Measurements from ENCODE around the gene FHL1.
"Not testable (repeated sequence)": the region's sequence is repeated elsewhere in the genome, so short reads cannot be mapped to it uniquely, and the experiment has no call there.

The FHL1 gene

DNA sequence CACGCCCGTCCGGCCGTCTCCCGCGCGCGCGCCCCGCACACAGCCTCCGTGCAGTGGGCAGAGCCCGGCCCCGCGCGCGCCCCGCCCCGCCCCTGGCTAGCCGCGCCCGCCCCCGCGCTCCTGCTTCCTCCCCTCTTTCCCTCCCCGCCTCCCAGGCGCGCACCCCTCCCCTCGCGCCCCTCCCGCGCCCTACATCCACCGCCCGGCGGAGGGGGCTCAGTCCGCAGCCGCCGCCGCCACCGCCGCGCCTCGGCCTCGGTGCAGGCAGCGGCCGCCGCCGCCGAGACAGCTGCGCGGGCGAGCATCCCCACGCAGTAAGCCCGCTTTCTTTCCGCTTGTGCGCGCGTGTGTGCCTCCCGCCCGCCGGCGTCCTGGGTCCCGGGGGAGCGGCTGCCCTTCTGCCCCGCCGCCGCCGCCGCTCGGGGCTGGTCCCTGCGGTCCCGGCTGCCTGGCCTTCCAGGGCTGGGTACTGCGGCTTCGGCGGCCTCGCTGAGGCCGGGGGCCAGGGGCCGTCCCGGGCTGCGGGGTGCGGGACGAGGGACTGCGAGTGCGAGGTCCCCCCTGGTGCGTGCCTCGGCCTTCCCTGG is at the start of gene FHL1:
FHL1 (plus strand) TSS at position 219 of the 587 bp plus-strand sequence.
- DNase-seq (ENCODE audit: low read depth in 2 of 2) = peak; percentile 24 to 47

DNA sequence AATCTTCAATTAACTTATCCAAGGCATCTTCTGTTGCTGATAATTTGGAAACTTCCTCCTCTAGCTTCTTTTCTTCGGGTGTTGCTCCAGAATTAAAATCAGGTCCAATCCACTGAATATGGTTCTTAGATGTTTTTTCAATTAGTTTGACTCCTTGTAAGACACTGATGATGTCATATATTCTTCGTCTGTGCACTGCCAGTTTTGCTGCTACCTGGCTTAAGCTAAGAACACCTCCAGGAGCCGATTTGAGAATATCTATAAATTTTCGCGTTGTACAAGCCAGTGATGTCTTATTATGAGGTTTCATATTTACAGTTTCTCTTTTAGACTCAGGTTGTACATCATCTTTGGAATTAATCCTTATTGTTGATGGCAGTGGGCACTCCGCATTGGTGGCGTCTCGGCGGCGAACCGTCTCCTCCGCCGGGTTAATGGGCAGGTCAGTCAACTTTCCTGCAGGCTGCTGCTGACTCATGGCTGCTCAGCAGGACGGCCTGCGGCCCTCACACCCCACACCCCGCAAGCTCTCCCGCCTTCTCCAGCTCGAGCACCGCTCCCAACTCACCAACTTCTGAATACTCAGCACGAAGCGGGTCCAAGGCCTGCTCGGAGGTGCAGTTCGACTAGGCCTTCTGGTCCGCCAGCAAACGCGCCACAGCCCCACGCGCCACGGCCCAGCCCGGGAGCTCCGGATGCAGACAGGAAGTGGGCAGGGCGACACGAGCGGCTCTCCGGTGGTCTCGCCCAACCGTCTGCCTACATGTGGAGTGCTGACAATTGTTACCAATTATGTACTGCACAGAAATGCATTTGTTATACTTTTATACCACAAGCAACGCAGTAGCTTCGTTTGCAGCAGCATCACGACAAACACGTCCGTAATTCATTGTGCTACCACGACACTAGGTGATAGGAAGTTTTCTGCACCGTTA is 49.2 kb upstream of the FHL1 start:
- DNase-seq (ENCODE audit: low read depth in 2 of 2) = no peak

DNA sequence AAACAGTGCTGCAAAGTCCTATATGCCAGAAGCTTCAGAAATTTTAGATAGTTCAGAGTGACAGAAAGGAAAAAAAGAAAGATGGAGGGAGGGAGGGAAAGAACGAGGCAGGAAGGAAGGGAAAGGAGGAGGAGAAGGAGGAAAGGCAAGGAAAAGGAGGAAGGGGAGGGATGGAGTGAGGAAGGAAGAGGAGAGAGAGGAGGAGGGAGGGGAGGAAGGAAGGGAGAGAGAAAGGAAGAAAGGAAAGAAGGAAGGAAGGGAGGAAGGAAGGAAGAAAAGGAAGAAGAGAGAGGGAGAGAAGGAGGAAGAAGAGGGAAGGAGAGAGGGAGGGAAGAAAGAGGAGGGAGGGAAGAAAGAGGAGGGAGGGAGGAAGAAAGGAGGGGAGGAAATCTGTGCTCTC is 42.4 kb upstream of the FHL1 start:
- no peak for DNase-seq (ENCODE audit: low read depth in 2 of 2)

DNA sequence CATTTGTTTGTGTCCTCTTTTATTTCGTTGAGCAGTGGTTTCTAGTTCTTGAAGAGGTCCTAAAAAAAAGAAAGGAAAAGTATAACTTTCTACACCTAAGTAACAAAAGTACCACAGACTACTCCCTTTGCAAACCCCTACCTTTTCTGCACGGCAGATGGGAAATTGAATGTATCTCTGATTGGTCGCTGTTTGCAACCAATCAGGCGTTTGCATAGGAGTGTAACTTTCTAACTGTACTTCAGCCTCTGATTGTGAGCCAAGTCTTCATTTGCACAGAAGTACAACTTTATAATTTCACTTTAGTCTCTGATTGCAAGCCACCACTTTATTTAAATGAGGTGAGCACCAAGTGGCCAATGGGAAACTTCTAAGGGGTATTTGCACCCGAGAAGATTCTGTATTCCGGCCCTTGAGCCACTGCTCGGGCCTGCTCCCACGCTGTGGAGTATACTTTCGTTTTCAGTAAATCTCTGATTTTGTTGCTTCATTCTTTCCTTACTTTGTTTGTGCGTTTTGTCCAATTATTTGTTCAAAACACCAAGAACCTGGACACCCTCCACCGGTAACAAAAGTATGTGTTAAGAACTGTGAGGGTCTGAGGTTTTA is 40.3 kb upstream of the FHL1 start:
- DNase-seq (ENCODE audit: low read depth in 2 of 2) = no peak

DNA sequence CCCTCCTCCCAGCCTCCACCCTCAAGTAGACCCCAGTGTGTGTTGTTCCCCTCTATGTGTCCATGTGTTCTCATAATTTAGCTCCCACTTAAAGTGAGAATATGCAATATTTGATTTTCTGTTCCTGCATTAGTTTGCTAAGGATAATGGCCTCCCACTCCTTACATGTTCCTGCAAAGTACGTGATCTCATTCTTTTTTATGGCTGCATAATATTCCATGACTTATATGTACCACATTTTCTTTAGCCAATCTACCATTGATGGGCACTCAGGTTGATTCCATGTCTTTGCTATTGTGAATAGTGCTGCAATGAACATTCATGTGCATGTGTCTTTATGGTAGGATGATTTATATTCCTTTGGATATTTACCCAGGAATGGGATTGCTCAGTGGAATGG is 38.4 kb upstream of the FHL1 start:
- DNase-seq (ENCODE audit: low read depth in 2 of 2) = not testable (repeated sequence)

DNA sequence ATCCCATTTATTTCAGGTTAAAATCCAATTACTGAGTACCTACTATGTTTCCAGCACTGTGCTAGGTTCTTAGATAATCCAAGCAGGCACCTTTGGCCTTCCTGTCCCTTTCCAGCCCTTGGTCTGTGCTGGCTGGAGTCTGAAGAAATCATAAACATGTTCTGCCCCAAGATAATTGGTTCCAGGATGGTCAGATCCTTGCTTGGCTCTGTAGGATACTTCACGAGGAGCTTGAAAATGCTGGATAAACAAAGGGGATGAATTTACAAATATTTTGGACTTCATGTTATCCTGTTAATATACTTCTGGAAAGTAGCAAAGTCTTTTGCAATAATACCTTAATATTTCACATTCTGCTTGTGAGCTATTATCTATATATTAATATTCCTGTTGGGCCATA is 35.0 kb upstream of the FHL1 start:
- no peak for DNase-seq (ENCODE audit: low read depth in 2 of 2)

DNA sequence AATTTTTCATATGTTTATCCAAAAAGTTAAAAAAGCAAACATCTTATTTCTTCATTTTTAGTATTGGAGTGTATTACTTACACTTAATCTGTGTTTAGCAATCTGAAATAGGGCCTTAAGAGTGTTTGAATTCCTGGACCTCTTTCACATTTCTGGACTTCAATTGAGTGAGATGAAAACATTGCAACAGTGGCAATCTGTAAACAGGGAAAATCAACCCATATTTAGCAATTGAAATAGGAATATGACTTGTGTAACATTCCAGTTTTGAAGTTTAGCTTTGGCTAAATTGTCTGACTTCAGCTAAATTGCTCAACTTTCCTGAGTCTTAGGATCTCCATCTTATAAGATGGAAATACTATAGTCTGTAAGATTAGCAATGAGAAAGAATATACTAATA is 34.6 kb upstream of the FHL1 start:
- no peak for DNase-seq (ENCODE audit: low read depth in 2 of 2)

DNA sequence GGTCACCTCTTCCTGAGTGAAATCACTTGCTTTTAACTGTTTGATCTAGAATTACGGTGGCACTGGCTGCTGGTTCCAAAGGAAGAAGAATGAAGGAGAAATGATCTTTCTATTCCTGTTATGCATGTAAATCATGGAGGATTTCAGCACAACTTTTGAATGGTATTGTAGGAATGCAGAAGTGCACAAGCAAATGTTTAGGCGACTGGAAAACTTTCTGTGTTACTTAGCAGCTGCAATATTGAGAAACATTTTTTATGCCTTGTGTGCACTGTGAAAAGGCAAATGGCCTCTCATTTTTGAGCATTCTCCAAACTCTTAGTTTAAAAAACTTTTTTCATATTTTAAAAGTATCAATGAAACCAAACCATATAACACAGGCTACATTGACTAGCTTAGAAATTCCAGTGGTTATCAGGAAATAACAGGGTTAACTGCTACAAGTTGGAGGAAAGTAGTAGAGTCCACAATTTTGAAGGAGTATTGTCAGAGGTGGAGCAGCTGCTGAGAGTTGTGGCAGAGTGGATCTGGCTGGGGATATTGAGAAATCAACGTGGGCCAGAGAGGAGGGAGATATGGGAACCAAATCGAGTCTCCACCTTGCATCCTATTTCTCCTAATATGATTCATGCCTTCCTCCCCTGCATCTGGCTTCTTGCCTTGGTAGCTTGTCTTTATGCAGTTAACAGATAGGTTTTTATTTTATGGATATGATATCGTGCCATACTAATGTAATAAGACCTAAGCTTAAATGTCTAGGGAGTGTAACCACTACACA is 32.0 kb upstream of the FHL1 start:
- no peak for DNase-seq (ENCODE audit: low read depth in 2 of 2)

DNA sequence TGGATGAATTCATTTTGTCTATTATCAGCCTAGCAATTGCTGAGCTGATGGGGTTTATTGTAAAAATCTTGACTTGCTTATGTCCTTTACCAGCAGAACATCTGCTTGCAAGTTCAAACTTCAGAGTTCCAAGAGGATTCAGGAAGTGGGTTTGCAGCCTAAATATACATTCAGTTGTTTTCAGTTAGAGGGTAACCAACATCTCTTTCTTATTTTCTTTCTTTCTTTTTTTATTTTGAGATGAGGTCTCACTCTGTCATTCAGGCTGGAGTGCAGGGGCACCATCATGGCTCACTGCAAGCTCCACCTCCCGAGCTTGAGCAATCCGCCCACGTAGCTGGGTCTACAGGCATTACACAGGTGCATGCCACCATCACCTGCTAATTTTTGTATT is 31.4 kb upstream of the FHL1 start:
- no peak for DNase-seq (ENCODE audit: low read depth in 2 of 2)

DNA sequence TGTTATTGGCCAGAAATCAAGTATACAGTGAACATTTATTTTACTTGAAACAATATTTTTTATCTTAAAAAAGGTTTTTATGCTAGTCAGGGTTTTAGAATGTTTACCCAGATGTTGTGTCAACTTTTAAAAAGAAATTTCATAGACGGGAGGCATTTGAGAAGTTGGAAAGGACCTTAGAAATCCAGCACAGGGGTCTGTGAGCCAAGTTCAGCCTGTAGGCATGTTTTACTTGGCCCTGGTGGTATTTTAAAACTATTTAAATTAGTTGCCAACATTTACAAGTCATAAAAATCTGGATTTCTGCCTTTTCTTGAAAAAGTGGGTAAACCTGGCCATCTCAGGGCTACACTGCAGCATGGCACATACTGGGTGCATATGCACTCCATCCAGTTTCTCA is 25.5 kb upstream of the FHL1 start:
- DNase-seq (ENCODE audit: low read depth in 2 of 2) = no peak

DNA sequence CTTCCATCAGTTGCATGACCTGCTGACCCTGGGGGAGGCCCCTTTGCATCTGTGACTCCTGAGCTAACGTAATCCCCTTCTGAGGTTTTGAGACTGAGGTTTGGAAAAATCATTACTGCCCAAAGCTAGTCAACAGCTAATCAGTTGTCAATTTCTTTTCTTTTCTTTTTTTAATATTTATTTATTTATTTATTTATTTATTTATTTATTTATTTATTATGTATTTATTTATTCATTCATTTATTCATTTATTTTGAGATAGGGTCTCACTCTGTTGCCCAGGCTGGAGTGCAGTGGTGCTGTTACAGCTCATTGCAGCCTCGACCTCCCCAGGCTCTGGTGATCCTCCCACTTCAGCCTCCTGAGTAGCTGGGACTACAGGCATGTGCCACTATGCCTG is 25.1 kb upstream of the FHL1 start:
- no peak for DNase-seq (ENCODE audit: low read depth in 2 of 2)

DNA sequence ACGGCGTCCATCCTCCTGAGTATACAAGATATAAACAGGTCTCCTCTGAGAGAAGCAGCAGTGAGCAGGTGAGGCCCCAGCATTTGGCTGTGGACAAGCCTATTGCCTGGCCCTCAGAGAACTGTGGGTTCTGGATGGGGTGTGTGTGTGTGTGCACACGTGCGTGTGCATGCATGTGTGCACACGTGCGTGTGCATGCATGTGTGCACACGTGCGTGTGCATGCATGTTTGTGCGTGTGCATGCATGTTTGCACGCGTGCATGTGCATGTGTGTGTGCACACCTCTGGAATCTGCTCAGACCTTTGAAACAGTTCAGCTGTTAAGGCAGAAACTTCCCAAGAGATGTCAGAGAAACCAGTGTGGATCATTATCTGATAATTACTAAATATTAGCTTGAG is 22.2 kb upstream of the FHL1 start:
- DNase-seq (ENCODE audit: low read depth in 2 of 2) = no peak

DNA sequence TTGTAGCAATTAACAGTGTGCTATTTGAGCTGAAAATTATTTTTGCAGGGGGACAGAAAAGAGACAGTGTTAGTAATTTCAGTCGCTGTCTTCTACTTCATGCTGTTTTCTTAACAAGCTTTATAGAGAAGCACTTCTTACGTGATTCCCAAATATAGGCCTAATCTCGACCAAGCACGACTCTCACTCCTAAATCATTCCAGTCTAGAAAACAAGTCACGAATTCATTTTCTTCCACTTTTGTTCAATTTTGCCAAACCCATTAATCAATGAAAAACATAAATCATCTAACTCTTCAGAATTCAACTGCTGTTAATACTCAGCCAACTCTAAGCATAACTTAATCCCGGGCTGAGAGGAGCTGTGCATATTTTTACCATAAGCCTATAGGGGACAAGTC is 21.0 kb upstream of the FHL1 start:
- DNase-seq (ENCODE audit: low read depth in 2 of 2) = no peak

DNA sequence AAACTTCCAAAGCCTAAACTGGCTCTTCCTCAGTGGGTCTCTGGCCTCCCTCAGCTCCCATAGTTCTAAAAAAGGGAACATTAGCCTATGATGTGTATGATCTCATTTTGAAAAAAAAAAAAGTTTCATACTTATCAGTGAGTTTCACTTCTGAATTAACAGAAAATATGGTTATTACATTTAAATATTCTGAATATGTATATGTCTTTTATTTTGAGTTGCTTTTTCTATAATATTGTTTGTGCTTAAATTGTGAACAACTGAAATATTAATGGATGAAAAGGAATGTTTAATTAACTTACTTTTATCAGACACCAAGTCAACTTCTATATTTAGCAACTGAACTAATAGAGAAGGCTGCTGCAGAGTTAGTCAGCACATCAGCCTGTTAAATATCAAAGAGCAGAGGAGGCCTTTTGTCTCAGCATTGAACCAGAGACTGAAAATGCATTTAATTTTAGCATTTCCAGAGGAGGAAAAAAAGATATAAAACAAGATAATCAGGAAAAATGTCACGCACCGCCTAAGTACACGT is 20.4 kb upstream of the FHL1 start:
- no peak for DNase-seq (ENCODE audit: low read depth in 2 of 2)

DNA sequence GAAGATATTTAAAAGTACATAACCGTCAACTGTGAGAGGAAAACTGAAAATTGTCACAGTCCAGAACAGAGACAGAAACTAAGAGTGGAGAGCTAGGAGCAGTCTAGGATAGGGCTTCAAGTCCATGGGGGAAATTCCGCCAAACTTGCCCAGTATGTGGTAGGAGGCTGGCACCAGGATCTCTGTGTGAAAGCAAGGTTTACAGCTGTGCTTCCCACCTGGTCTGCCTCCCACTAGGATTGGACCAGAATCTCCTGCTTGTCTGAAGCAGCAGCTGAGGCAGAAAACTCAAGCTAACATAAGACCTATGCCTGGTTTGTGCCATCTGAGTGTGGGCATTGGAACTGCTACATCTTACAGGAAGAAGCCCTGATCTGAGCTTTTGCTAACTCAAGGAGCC is 18.6 kb upstream of the FHL1 start:
- DNase-seq (ENCODE audit: low read depth in 2 of 2) = no peak

DNA sequence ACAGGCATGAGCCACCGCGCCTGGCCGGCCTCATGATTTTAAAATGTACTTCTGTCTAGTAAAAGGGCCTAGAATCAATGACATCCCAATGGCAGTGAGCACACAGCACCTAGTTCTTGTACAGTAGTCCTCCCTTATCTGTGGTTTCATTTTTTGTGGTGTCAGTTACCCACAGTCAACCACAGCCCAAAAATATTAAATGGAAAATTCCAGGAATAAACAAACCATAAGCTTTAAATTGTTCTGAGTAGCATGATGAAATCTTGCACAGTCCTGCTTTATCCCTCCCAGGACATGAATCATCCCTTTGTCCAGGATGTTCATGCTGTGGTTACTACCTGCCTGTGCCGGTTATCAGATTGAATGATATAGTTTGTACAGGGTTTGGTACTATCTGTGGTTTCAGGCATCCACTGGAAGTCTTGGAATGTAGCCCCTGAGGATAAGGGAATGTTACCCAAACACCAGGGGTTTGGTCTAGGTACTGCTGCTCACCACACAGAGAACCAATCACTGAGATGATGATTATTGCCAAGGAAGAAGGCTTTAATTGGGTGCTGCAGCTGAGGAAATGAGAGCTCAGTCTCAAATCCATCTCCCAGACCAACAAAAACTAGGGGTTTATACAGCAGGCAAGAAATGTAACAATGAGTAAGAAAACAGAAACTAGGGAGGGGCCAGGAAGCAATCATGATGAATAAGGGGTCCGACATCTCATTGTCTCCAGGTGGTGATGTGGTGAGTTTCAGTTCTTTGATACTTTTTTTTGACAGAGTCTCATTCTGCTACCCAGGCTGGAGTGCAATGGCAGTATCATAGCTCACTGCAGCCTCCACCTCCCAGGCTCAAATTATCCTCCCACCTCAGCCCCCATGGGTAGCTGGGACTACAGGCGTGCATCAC is 16.2 kb upstream of the FHL1 start:
- DNase-seq (ENCODE audit: low read depth in 2 of 2) = no peak

DNA sequence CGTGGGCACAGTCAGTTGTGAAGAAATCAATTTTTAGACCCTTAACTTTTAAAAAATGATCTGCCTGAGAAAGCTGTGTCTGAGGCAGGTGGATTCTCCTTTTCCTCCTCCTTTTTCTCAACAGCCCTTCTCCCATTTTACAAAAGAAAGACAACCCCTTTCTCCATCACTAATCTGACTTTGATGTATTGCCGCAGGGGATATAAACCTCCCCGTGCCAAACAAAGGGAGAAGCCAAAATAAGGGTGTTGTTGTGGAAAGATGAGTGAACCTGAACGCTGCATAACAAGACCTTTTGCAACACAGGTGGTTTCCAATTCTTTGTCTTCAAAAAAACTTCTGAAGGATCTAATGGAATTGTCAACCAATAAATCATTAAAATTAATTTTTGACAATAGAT is 8.4 kb upstream of the FHL1 start:
- DNase-seq (ENCODE audit: low read depth in 2 of 2) = no peak

DNA sequence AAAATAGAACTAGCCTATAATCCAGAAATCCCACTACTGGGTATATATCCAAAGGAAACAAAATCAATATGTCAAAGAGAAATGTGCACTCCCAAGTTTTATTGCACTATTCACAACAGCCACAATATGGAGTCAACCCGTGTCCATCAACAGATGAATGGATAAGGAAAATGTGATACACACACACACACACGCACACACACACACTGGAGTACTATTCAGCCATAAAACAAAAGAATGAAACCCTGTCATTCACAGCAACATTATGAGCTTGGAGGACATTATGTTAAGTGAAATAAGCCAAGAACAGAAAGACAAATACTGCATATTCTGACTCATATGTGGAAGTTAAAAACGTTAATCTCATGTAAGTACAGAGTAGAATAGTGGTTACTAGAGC is 5.8 kb upstream of the FHL1 start:
- no peak for DNase-seq (ENCODE audit: low read depth in 2 of 2)

DNA sequence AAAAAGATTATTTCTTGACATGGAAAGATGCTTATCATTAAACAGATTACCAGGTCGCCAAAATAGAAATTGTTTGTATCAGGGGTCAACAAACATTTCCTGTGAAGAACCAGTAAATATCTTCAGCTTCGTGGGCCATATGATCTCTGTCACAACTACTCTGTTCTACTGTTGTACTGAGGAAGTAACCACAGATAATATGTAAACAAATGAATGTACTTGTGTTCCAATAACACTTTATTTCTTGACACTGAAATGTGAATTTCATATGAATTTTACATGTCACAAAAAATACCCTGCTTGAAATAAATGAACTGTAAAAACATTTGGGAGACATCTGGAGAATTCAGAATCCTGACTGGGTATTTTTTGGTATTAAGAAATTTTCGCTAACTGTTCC is 4.7 kb upstream of the FHL1 start:
- no peak for DNase-seq (ENCODE audit: low read depth in 2 of 2)

DNA sequence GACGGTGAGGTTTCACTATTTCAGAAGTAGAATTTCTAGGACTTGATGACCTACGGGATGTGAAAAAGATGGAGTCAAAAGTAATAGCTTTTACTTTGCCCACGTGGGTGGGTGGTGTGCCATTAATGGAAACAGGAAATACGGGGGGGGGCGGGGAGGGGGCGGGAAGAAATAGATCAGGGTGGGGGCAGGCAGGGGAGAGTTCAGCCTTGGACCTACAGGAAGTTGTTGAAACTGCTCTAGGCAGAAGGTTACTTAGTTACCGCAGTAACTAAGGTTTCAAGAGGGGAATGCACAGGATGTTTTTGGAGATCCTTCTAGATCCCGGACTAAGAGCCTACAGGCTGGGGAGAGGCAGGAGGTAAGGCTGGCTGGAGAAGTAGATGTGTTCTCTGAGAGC is 3.6 kb upstream of the FHL1 start:
- DNase-seq (ENCODE audit: low read depth in 2 of 2) = no peak

All from stimulated activated CD4-positive, alpha-beta T cell treated with anti-CD3 and anti-CD28 coated beads, Interleukin-4, amount 100 ng/mL, for 48 hours (primary cell).